Testis (tissue), 2 donors: Measurements from ENCODE around the gene LRRN4CL.

Experiments
- POLR2A ChIP-seq: fragments of 450-650 bp; IDR thresholded peaks from one replicate; pipeline ENCODE4 v1.6.1; 2017; ENCODE audit warnings: antibody characterized with exemption, mild to moderate bottlenecking, moderate library complexity
- TF ChIP-seq, protein P1 (sequence below), 3 experiments: fragments of 450-650 bp in 2 of 3; fragments of 200-600 bp in 1 of 3; sonication (generic) in 1 of 3; IDR thresholded peaks; one replicate each; pipeline ENCODE4 v1.5.1; 2016 to 2019; ENCODE audit warnings: antibody characterized with exemption in 3 of 3, mild to moderate bottlenecking in 2 of 3, moderate library complexity in 1 of 3

DNA sequence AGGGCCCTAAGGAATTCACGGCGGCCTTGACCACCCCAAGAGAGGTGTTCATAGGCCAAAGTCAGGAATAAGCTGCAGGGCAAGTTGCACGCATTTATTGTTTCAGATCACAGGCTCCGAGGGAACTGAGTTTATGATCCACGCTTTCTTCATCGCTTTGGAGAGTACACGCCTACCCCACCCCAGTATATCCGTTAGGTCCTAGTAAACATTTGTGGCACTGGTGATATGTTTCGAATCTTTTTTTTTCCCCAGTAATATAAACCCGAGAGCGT, 43.7 kb downstream of the LRRN4CL start:
- TF ChIP-seq, protein P1, sequence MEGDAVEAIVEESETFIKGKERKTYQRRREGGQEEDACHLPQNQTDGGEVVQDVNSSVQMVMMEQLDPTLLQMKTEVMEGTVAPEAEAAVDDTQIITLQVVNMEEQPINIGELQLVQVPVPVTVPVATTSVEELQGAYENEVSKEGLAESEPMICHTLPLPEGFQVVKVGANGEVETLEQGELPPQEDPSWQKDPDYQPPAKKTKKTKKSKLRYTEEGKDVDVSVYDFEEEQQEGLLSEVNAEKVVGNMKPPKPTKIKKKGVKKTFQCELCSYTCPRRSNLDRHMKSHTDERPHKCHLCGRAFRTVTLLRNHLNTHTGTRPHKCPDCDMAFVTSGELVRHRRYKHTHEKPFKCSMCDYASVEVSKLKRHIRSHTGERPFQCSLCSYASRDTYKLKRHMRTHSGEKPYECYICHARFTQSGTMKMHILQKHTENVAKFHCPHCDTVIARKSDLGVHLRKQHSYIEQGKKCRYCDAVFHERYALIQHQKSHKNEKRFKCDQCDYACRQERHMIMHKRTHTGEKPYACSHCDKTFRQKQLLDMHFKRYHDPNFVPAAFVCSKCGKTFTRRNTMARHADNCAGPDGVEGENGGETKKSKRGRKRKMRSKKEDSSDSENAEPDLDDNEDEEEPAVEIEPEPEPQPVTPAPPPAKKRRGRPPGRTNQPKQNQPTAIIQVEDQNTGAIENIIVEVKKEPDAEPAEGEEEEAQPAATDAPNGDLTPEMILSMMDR (IDR thresholded peaks at IDR 0.05), result no peak
- no peak for TF ChIP-seq POLR2A
